Liver (tissue), 9 donors: ENCODE data around the gene KLK15. TPM values are rescaled to one million over a fixed set of nuclear protein-coding genes. Genes with fewer than 3 reads are reported as not detected.

Experiments used
- DNase-seq: peaks from one replicate; pipeline ENCODE4 v3.0.0-alpha.2; 2017; ENCODE audit warnings: low spot score
- H3K27ac ChIP-seq, 2 donors: one replicate each; pipeline ENCODE4 v1.7.0; 2013; ENCODE audit warnings: inconsistent platforms in 2 of 2, low read length in 2 of 2, control low read depth in 1 of 2, low read depth in 1 of 2, mild to moderate bottlenecking in 1 of 2
- H3K27me3 ChIP-seq, 4 donors: one replicate each; pipeline versions ENCODE4 v1.6.1 to v1.7.0; 2013; ENCODE audit warnings: low read length in 3 of 4, inconsistent platforms in 1 of 4, mild to moderate bottlenecking in 1 of 4, moderate library complexity in 1 of 4; ENCODE audit not compliant: control insufficient read depth in 4 of 4, insufficient read depth in 4 of 4
- H3K36me3 ChIP-seq, 4 donors: one replicate each; pipeline versions ENCODE4 v1.6.1 to v1.7.0; 2013; ENCODE audit warnings: low read length in 3 of 4, mild to moderate bottlenecking in 3 of 4, low read depth in 1 of 4, moderate library complexity in 1 of 4; ENCODE audit not compliant: control insufficient read depth in 4 of 4, insufficient read depth in 3 of 4
- H3K4me1 ChIP-seq, 4 donors: one replicate each; pipeline versions ENCODE4 v1.6.1 to v1.7.0; 2013; ENCODE audit warnings: low read length in 3 of 4, mild to moderate bottlenecking in 3 of 4, moderate library complexity in 1 of 4; ENCODE audit not compliant: control insufficient read depth in 4 of 4, insufficient read depth in 4 of 4
- H3K4me3 ChIP-seq, 3 donors: one replicate each; pipeline versions ENCODE4 v1.6.1 to v1.7.0; 2013; ENCODE audit warnings: low read length in 3 of 3, control low read depth in 1 of 3, low read depth in 1 of 3, mild to moderate bottlenecking in 1 of 3
- H3K9ac ChIP-seq, 2 donors: one replicate each; pipeline ENCODE4 v1.7.0; 2013; ENCODE audit warnings: low read length in 2 of 2, mild to moderate bottlenecking in 2 of 2, moderate library complexity in 2 of 2, control low read depth in 1 of 2, low read depth in 1 of 2
- H3K9me3 ChIP-seq, 4 donors: one replicate each; pipeline versions ENCODE4 v1.6.1 to v1.7.0; 2013; ENCODE audit warnings: low read length in 3 of 4; ENCODE audit not compliant: control insufficient read depth in 4 of 4
- CTCF ChIP-seq: fragments of 150-350 bp; IDR thresholded peaks from 2 replicates; pipeline ENCODE4 v1.5.1; 2017; ENCODE audit warnings: improper control_type of control experiment, low read depth, low read length; ENCODE audit not compliant: missing input control
- EGR1 ChIP-seq, 2 donors: IDR thresholded peaks; 2 replicates each; pipeline ENCODE4 v1.6.1; 2016 to 2018; ENCODE audit warnings: antibody characterized with exemption in 2 of 2, low read depth in 2 of 2
- FOXA1 ChIP-seq: IDR thresholded peaks from 2 replicates; pipeline ENCODE4 v1.6.1; 2016; ENCODE audit warnings: antibody characterized with exemption
- FOXA2 ChIP-seq: IDR thresholded peaks from 2 replicates; pipeline ENCODE4 v1.6.1; 2016; ENCODE audit warnings: antibody characterized with exemption
- GABPA ChIP-seq, 2 donors: IDR thresholded peaks in 1 of 2; conservative IDR thresholded peaks in 1 of 2; 2 replicates each; pipeline ENCODE4 v1.6.1; 2016; ENCODE audit warnings: antibody characterized with exemption in 2 of 2, mild to moderate bottlenecking in 1 of 2, moderate library complexity in 1 of 2
- HNF4A ChIP-seq, 2 donors: conservative IDR thresholded peaks; 2 replicates each; pipeline ENCODE4 v1.6.1; 2016; ENCODE audit warnings: antibody characterized with exemption in 2 of 2, mild to moderate bottlenecking in 2 of 2
- HNF4G ChIP-seq: IDR thresholded peaks from 2 replicates; pipeline ENCODE4 v1.6.1; 2016; ENCODE audit warnings: antibody characterized with exemption
- JUND ChIP-seq, 2 donors: IDR thresholded peaks; 2 replicates each; pipeline ENCODE4 v1.6.1; 2016; ENCODE audit warnings: antibody characterized with exemption in 2 of 2
- MAX ChIP-seq: IDR thresholded peaks from 2 replicates; pipeline ENCODE4 v1.6.1; 2016; ENCODE audit warnings: antibody characterized with exemption
- NR2F2 ChIP-seq: IDR thresholded peaks from 2 replicates; pipeline ENCODE4 v1.6.1; 2016; ENCODE audit warnings: antibody characterized with exemption
- RAD21 ChIP-seq, 2 donors: IDR thresholded peaks; 2 replicates each; pipeline ENCODE4 v1.6.1; 2016; ENCODE audit warnings: antibody characterized with exemption in 2 of 2, mild to moderate bottlenecking in 2 of 2
- RXRA ChIP-seq, 2 donors: IDR thresholded peaks; 2 replicates each; pipeline ENCODE4 v1.6.1; 2017 to 2018; ENCODE audit warnings: antibody characterized with exemption in 2 of 2, mild to moderate bottlenecking in 1 of 2
- SP1 ChIP-seq: IDR thresholded peaks from 2 replicates; pipeline ENCODE4 v1.6.1; 2018; ENCODE audit warnings: antibody characterized with exemption, mild to moderate bottlenecking
- TAF1 ChIP-seq: conservative IDR thresholded peaks from 2 replicates; pipeline ENCODE4 v1.6.1; 2016; ENCODE audit warnings: antibody characterized with exemption, mild to moderate bottlenecking
- YY1 ChIP-seq: IDR thresholded peaks from 2 replicates; pipeline ENCODE4 v1.6.1; 2016; ENCODE audit warnings: antibody characterized with exemption, mild to moderate bottlenecking
- ZBTB33 ChIP-seq: IDR thresholded peaks from 2 replicates; pipeline ENCODE4 v1.6.1; 2016; ENCODE audit warnings: antibody characterized with exemption
- WGBS: extraction: QIAGEN DNeasy Blood & Tissue Kit; methylation state at CpG from one replicate; pipeline ENCODE4 v1.1.7; 2013; 5-methylcytosine and 5-hydroxymethylcytosine counted together
- polyA plus RNA-seq, 2 donors: library from polyadenylated mRNA; stranded (reverse) in 1 of 2; unstranded in 1 of 2; fragments of 200-250 nt in 1 of 2; fragments of >200 nt in 1 of 2; fragmentation: Nextera tagmentation in 1 of 2; extraction: Ambion mirVana in 1 of 2; gene quantifications; one replicate each; pipeline versions ENCODE4 v1.2.1 to v1.2.3, GENCODE V29; 2013 to 2015
- total RNA-seq, 2 donors: library from RNA; depleted of rRNA; stranded (reverse); fragments of >200 nt; gene quantifications; one replicate each; pipeline ENCODE4 v1.2.3, GENCODE V29; 2014
- TF ChIP-seq, protein P1 (sequence below): IDR thresholded peaks from 2 replicates; pipeline ENCODE4 v1.6.1; 2016; ENCODE audit warnings: antibody characterized with exemption, mild to moderate bottlenecking
- TF ChIP-seq, protein P2 (sequence below): IDR thresholded peaks from 2 replicates; pipeline ENCODE4 v1.6.1; 2016; ENCODE audit warnings: antibody characterized with exemption
- donor health status: healthy.
- donor health status: healthy.
- donor health status: healthy.
- donor health status: healthy.
- donor health status: healthy.

KLK15 gene
- total and polyA plus RNA-seq, 4 donors: not detected

DNA sequence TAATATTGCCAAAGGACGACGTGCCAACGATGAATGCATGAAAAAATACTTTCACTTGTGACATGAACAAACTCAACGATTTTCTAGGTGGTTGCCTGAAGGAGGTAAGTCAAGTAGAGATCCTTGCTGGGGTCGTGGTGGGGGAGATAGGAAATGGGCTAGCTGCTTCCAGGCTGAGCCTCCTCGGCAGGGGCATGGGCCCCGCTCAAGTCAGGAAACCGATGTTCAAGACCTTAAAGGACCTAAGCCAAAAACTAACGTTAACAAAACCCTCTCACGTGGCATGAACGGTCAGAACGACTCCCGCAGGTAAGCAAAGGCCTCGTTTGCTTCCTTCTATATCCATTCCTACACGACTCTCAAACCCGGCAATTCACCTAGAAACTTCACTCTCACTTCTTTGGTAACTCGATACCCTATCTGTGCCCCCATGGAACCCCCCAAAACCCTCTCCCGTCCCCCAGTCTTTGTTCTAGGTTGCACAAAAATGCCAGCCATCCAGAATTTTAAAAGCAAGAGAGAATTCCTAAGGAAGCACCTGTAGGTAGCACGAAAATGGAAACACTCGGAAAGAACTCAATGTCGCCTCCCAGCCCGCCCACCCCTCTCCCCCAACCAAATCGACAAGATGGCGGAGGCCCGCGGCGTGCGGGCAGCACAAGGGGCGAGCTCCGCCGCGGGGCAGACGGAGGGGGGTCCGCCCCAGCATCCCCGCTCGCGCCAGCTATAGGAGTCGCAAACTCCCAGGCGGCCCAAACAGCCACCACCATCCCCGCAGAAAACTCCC, 29.5 kb downstream of the KLK15 start:
- under 1% methylated on average over 40 of the region's 40 CpGs for WGBS
- Histone ChIP-seq H3K9ac (peak overlapping the region; percentile 73 to 99), H3K36me3 (peaks cover 0 to 15% (median 1%) of the 10 kb centered on the region in 4 donors), H3K27ac (peak overlapping the region; percentile 97 to 99), H3K4me1 (peaks cover 1 to 22% (median 16%) of the 10 kb centered on the region in 4 donors), H3K27me3 (no peaks in the 10 kb centered on the region), H3K4me3 (peak overlapping the region; percentile 84 to 99 (median 90)), H3K9me3 (no peaks in the 10 kb centered on the region)
- DNase-seq: no peak
- no peak for TF ChIP-seq NR2F2
- no peak for TF ChIP-seq JUND (IDR thresholded peaks at IDR 0.05)
- no peak for TF ChIP-seq HNF4A (conservative IDR thresholded peaks at IDR 0.05)
- TF ChIP-seq, protein P1, sequence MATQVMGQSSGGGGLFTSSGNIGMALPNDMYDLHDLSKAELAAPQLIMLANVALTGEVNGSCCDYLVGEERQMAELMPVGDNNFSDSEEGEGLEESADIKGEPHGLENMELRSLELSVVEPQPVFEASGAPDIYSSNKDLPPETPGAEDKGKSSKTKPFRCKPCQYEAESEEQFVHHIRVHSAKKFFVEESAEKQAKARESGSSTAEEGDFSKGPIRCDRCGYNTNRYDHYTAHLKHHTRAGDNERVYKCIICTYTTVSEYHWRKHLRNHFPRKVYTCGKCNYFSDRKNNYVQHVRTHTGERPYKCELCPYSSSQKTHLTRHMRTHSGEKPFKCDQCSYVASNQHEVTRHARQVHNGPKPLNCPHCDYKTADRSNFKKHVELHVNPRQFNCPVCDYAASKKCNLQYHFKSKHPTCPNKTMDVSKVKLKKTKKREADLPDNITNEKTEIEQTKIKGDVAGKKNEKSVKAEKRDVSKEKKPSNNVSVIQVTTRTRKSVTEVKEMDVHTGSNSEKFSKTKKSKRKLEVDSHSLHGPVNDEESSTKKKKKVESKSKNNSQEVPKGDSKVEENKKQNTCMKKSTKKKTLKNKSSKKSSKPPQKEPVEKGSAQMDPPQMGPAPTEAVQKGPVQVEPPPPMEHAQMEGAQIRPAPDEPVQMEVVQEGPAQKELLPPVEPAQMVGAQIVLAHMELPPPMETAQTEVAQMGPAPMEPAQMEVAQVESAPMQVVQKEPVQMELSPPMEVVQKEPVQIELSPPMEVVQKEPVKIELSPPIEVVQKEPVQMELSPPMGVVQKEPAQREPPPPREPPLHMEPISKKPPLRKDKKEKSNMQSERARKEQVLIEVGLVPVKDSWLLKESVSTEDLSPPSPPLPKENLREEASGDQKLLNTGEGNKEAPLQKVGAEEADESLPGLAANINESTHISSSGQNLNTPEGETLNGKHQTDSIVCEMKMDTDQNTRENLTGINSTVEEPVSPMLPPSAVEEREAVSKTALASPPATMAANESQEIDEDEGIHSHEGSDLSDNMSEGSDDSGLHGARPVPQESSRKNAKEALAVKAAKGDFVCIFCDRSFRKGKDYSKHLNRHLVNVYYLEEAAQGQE: no peak
- no peak for TF ChIP-seq MAX
- TF ChIP-seq SP1: no peak
- TF ChIP-seq RXRA (IDR thresholded peaks at IDR 0.05): no peak
- no peak for TF ChIP-seq FOXA1
- TF ChIP-seq EGR1 (IDR thresholded peaks at IDR 0.05; ENCODE audit: low read depth in 2 of 2): no peak
- no peak for TF ChIP-seq YY1

DNA sequence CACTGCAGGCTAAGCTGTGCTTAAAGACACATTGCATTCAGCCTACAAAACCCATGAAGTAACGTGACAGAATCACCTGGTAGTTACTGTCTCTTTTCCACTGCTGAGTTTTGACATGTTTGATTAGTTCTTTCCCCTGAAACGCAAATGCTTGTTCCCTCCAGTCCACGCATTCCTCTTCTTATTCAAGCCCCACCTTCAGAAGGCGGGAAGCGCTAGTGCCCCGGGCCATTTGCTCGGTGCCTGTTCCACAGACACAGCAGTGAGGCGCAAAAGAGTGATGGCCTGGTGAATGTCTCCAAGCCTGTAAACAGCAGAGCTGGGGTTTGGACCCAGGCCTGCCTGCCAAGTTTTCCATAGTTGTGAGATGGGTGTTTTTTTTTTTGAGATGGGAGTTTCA, 32.3 kb downstream of the KLK15 start:
- Histone ChIP-seq H3K27me3 (no peaks in the 10 kb centered on the region), H3K9ac (no peak overlapping the region), H3K4me3 (no peak overlapping the region), H3K27ac (no peak overlapping the region), H3K36me3 (peaks cover 6 to 36% (median 9%) of the 10 kb centered on the region in 4 donors), H3K4me1 (peaks cover 1 to 22% (median 16%) of the 10 kb centered on the region in 4 donors), H3K9me3 (no peaks in the 10 kb centered on the region)
- no peak for DNase-seq
- 93% methylated on average over 8 of the region's 8 CpGs for WGBS
- TF ChIP-seq ZBTB33 (no peak), NR2F2 (no peak), CTCF (no peak), TAF1 (no peak), EGR1 (IDR thresholded peaks at IDR 0.05; ENCODE audit: low read depth in 2 of 2) (no peak), YY1 (no peak), RXRA (IDR thresholded peaks at IDR 0.05) (no peak), RAD21 (IDR thresholded peaks at IDR 0.05) (no peak), HNF4G (no peak), FOXA1 (no peak), HNF4A (conservative IDR thresholded peaks at IDR 0.05) (no peak), MAX (no peak), GABPA (IDR thresholded peaks at IDR 0.05 in 1 of 2, conservative IDR thresholded peaks at IDR 0.05 in 1 of 2) (no peak), FOXA2 (no peak), SP1 (no peak)
- TF ChIP-seq, protein P1: no peak
- TF ChIP-seq, protein P2, sequence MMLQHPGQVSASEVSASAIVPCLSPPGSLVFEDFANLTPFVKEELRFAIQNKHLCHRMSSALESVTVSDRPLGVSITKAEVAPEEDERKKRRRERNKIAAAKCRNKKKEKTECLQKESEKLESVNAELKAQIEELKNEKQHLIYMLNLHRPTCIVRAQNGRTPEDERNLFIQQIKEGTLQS: no peak
